OCI-LY1 (cell line): Measurements from ENCODE around the gene KICS2.

Source experiments
- H2AFZ ChIP-seq: fragments of 200-600 bp; sonication (generic), shearing (Covaris generic); 2 replicates; pipeline ENCODE4 v1.6.0; 2014; ENCODE audit warnings: antibody characterized with exemption, mild to moderate bottlenecking, low read length
- H3F3A ChIP-seq: fragments of 200-600 bp; sonication (generic), shearing (Covaris generic); 2 replicates; pipeline ENCODE4 v1.6.0; 2014; ENCODE audit warnings: mild to moderate bottlenecking, antibody characterized with exemption, low read length, moderate library complexity; ENCODE audit not compliant: insufficient read depth
- H3K27ac ChIP-seq: fragments of 200-600 bp; sonication (generic); 2 replicates; pipeline ENCODE4 v1.5.1; 2014; ENCODE audit warnings: low read length, mixed run types, mild to moderate bottlenecking, low read depth; ENCODE audit not compliant: poor library complexity, severe bottlenecking
- H3K27me3 ChIP-seq: fragments of 200-600 bp; sonication (generic); 2 replicates; pipeline ENCODE4 v1.6.0; 2014; ENCODE audit warnings: antibody characterized with exemption, mild to moderate bottlenecking, low read length, moderate library complexity; ENCODE audit not compliant: insufficient read depth
- H3K36me3 ChIP-seq: fragments of 200-600 bp; sonication (generic); 2 replicates; pipeline ENCODE4 v1.6.1; 2014; ENCODE audit warnings: mild to moderate bottlenecking, antibody characterized with exemption, low read length, moderate library complexity, mixed read lengths; ENCODE audit not compliant: insufficient read depth
- H3K4me1 ChIP-seq: fragments of 200-600 bp; sonication (generic); 2 replicates; pipeline ENCODE4 v1.5.1; 2014; ENCODE audit warnings: mild to moderate bottlenecking, low read length, moderate library complexity; ENCODE audit not compliant: insufficient read depth, severe bottlenecking
- H3K4me2 ChIP-seq: fragments of 200-600 bp; sonication (generic), shearing (Covaris generic); 2 replicates; pipeline ENCODE4 v1.6.1; 2014; ENCODE audit warnings: low read length
- H3K4me3 ChIP-seq: fragments of 200-600 bp; sonication (generic); 2 replicates; pipeline ENCODE4 v1.5.1; 2014; ENCODE audit warnings: low read length, low read depth, mild to moderate bottlenecking, mixed read lengths; ENCODE audit not compliant: poor library complexity, severe bottlenecking
- H3K79me2 ChIP-seq: fragments of 200-600 bp; shearing (Covaris generic); 2 replicates; pipeline ENCODE4 v1.6.1; 2016; ENCODE audit warnings: mixed run types, low read length, mixed read lengths; ENCODE audit not compliant: insufficient read depth
- H3K9ac ChIP-seq: fragments of 200-600 bp; sonication (generic), shearing (Covaris generic); 2 replicates; pipeline ENCODE4 v1.6.1; 2014; ENCODE audit warnings: mild to moderate bottlenecking, low read length, mixed read lengths
- H3K9me2 ChIP-seq: fragments of 200-600 bp; sonication (generic), shearing (Covaris generic); 2 replicates; pipeline ENCODE4 v1.6.1; 2014; ENCODE audit warnings: low read depth, mild to moderate bottlenecking, low read length, mixed read lengths
- H3K9me3 ChIP-seq: fragments of 200-600 bp; shearing (Covaris generic); 2 replicates; pipeline ENCODE4 v1.6.1; 2014; ENCODE audit warnings: low read length, mixed read lengths
- H4K20me1 ChIP-seq: fragments of 200-600 bp; sonication (generic), shearing (Covaris generic); 2 replicates; pipeline ENCODE4 v1.6.0; 2016; ENCODE audit warnings: mild to moderate bottlenecking, low read length; ENCODE audit not compliant: insufficient read depth
- EZH2 ChIP-seq: fragments of 200-600 bp; sonication (generic), shearing (Covaris generic); IDR thresholded peaks from 2 replicates; pipeline ENCODE4 v1.8.0; 2017; ENCODE audit warnings: borderline replicate concordance, mixed run types, mild to moderate bottlenecking, antibody characterized with exemption, low read length, moderate library complexity, mixed read lengths
- TF ChIP-seq, protein P1 (sequence below): fragments of 200-600 bp; sonication (generic), shearing (Covaris generic); IDR thresholded peaks from 2 replicates; pipeline ENCODE4 v1.5.1; 2017; ENCODE audit warnings: mild to moderate bottlenecking, antibody characterized with exemption, low read length, moderate library complexity, mixed read lengths

KICS2 gene

DNA sequence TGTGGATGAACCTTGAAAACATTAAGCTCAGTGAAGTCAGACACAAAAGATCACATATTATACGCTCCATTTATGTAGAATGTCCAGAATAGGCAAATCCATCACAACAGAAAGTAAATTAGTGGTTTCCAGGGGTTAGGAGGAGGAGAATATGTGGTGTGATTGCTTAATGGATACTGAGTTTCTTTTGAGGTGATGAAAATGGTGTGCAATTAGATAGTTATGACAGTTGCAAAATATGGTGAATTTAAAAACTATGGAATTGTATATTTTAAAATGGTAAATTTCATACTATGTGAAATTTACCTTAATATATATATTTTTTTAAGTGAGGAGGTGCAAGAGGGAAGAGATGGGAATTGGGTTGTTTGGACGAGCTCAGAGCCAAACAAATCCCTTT lies 46.3 kb upstream of the KICS2 start:
- H3K9ac ChIP-seq: no peak overlapping the region
- H3K4me1 ChIP-seq: no peaks in the 10 kb centered on the region
- no peaks in the 10 kb centered on the region for H3K36me3 ChIP-seq
- no peak overlapping the region for H3K27ac ChIP-seq
- no peaks in the 10 kb centered on the region for H4K20me1 ChIP-seq
- H2AFZ ChIP-seq: no peak overlapping the region
- no peaks in the 10 kb centered on the region for H3K9me3 ChIP-seq
- TF ChIP-seq, protein P1, sequence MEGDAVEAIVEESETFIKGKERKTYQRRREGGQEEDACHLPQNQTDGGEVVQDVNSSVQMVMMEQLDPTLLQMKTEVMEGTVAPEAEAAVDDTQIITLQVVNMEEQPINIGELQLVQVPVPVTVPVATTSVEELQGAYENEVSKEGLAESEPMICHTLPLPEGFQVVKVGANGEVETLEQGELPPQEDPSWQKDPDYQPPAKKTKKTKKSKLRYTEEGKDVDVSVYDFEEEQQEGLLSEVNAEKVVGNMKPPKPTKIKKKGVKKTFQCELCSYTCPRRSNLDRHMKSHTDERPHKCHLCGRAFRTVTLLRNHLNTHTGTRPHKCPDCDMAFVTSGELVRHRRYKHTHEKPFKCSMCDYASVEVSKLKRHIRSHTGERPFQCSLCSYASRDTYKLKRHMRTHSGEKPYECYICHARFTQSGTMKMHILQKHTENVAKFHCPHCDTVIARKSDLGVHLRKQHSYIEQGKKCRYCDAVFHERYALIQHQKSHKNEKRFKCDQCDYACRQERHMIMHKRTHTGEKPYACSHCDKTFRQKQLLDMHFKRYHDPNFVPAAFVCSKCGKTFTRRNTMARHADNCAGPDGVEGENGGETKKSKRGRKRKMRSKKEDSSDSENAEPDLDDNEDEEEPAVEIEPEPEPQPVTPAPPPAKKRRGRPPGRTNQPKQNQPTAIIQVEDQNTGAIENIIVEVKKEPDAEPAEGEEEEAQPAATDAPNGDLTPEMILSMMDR: no peak
- TF ChIP-seq EZH2: no peak
- H3K9me2 ChIP-seq: no peaks in the 10 kb centered on the region
- H3K79me2 ChIP-seq: no peaks in the 10 kb centered on the region
- H3K27me3 ChIP-seq: no peaks in the 10 kb centered on the region
- no peaks in the 10 kb centered on the region for H3F3A ChIP-seq
- H3K4me2 ChIP-seq: no peak overlapping the region
- H3K4me3 ChIP-seq: no peak overlapping the region

DNA sequence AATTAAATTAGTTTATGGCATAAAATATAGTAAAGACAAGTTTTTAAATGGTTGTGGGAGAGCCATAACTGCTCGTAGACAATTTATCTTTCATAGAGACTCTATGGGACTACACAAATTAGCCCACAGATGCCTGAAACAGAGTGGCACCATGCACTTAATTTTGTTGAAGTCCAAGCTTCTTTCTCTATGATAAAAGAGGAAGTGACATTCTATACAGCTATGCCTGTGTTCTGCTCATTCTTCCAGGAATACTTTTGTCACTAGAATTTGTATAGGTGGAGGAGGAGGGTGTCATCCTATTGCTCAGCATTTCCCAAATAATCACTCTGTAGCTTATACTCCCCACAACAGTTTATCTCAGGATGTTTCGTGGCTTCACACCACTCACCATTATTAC lies 43.7 kb upstream of the KICS2 start:
- Histone ChIP-seq H3K9me3 (no peaks in the 10 kb centered on the region), H3K4me2 (no peak overlapping the region)
- no peak for TF ChIP-seq EZH2
- TF ChIP-seq, protein P1: no peak

DNA sequence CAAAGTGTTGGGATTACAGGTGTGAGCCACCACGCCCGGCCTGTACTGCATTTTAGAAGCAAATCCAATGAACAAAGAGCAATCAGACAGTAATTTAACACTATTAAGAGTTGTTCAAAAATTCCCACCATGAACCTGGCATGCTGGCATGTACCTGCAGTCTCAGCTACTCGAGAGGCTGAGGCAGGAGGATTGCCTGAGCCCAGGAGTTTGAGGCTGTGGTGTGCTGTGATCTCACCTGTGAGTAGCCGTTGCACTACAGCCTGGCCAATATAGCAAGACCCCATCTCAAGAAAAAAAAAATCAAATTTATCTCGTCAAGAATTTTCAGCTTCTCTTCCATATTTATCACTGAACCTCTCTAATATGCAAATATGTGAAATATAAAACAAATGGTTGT lies 39.7 kb upstream of the KICS2 start:
- H3K4me1 ChIP-seq: no peaks in the 10 kb centered on the region
- no peak overlapping the region for H2AFZ ChIP-seq
- H3K9ac ChIP-seq: no peak overlapping the region
- H3K9me3 ChIP-seq: no peaks in the 10 kb centered on the region
- H3K9me2 ChIP-seq: no peaks in the 10 kb centered on the region
- no peak overlapping the region for H3K4me2 ChIP-seq
- H4K20me1 ChIP-seq: no peaks in the 10 kb centered on the region
- no peak for TF ChIP-seq EZH2
- TF ChIP-seq, protein P1: no peak
- no peak overlapping the region for H3K27ac ChIP-seq
- H3K79me2 ChIP-seq: no peaks in the 10 kb centered on the region
- H3K4me3 ChIP-seq: no peak overlapping the region
- H3K36me3 ChIP-seq: no peaks in the 10 kb centered on the region
- no peaks in the 10 kb centered on the region for H3F3A ChIP-seq
- no peaks in the 10 kb centered on the region for H3K27me3 ChIP-seq

More for the DNA sequence above, 43.7 kb upstream of the KICS2 start:
- no peak overlapping the region for H3K4me3 ChIP-seq
- no peaks in the 10 kb centered on the region for H3K79me2 ChIP-seq
- H3K9ac ChIP-seq: no peak overlapping the region
- H2AFZ ChIP-seq: no peak overlapping the region
- no peaks in the 10 kb centered on the region for H3K27me3 ChIP-seq
- no peaks in the 10 kb centered on the region for H3K36me3 ChIP-seq
- H3K9me2 ChIP-seq: no peaks in the 10 kb centered on the region
- H3K27ac ChIP-seq: no peak overlapping the region
- H3F3A ChIP-seq: no peaks in the 10 kb centered on the region
- no peaks in the 10 kb centered on the region for H3K4me1 ChIP-seq
- H4K20me1 ChIP-seq: no peaks in the 10 kb centered on the region
